ENCODE results near the gene ZNF121. TPM values are rescaled to one million over a fixed set of nuclear protein-coding genes. Genes with fewer than 3 reads are reported as not detected.

Gene ZNF121
- total RNA-seq, 1 experiment from 2014 or later = 63.9 TPM

- POLR2A ChIA-PET = interaction anchor here (0.6 to 3.2 kb wide), 24 partner anchors 10 to 1231 kb away, joined by 3 to 71 read pairs (median 4); partner anchors contain the start of genes FBXL12, RAB11B, UBL5 and ZNF121
These were observed 37.1 kb upstream of the ZNF121 start, which contains the start of gene ZNF561 for GRCh38 chr19:9621156-9622037. Gene ZNF561 (minus strand): TSS chr19:9621232. CDS start chr19:9619456, 1,776 bp downstream.

GRCh38 chr19:9620842-9621155 is 36.5 kb upstream of the ZNF121 start:
- no peak for DNase-seq (ENCODE audit: unreplicated experiment)
- H3K4me1 Mint-ChIP-seq (ENCODE audit: insufficient read depth, unreplicated experiment) = peaks cover 16% of the 10 kb centered on the region
- no peak for TF ChIP-seq CTCF (IDR thresholded peaks at IDR 0.05; ENCODE audit: unreplicated experiment)
- no peaks in the 10 kb centered on the region for H3K27me3 Mint-ChIP-seq (ENCODE audit: insufficient read depth, unreplicated experiment)
- no peaks in the 10 kb centered on the region for H3K9me3 Mint-ChIP-seq (ENCODE audit: unreplicated experiment)
- ChIA-PET CTCF (interaction anchor here (1.5 to 3.2 kb wide), 2 partner anchors 32 to 36 kb away, joined by 5 to 25 read pairs; partner anchors contain the start of gene ZNF121), POLR2A (interaction anchor here (0.9 to 3.2 kb wide), 5 partner anchors 36 to 207 kb away, joined by 3 to 71 read pairs (median 10); partner anchors contain the start of genes FBXL12, UBL5, ZNF121 and ZNF266)
- no TSS peak for BruUV-seq (replicated peaks)
- H3K36me3 Mint-ChIP-seq (ENCODE audit: insufficient read depth, unreplicated experiment) = peaks cover 45% of the 10 kb centered on the region
- H3K4me3 Mint-ChIP-seq (ENCODE audit: unreplicated experiment) = peak overlapping the region; percentile 91
- H3K27ac Mint-ChIP-seq (ENCODE audit: low read depth, unreplicated experiment) = peak overlapping the region; percentile 99
- intact Hi-C loops (cut with micrococcal nuclease) = loop anchor here (1.0 kb wide), 1 partner anchor 34 kb away; no protein-coding TSS in a partner anchor

More at GRCh38 chr19:9621156-9622037, 37.1 kb upstream of the ZNF121 start, which contains the start of gene ZNF561:
- peaks cover 20% of the 10 kb centered on the region for H3K4me1 Mint-ChIP-seq (ENCODE audit: insufficient read depth, unreplicated experiment)
- intact Hi-C loops (cut with micrococcal nuclease) = loop anchor here (1.0 kb wide), 1 partner anchor 35 kb away; no protein-coding TSS in a partner anchor
- H3K27ac Mint-ChIP-seq (ENCODE audit: low read depth, unreplicated experiment) = peak within 1 kb of the TSS; percentile 99
- TF ChIP-seq CTCF (IDR thresholded peaks at IDR 0.05; ENCODE audit: unreplicated experiment) = no peak
- H3K4me3 Mint-ChIP-seq (ENCODE audit: unreplicated experiment) = peak within 1 kb of the TSS; percentile 91
- BruUV-seq (replicated peaks) = TSS peak; percentile 89
- CTCF ChIA-PET = interaction anchor here (0.6 to 3.2 kb wide), 5 partner anchors 36 to 379 kb away, joined by 3 to 25 read pairs (median 3); partner anchors contain the start of genes UBL5 and ZNF121
- peak; percentile 75 for DNase-seq (ENCODE audit: unreplicated experiment)
- no peaks in the 10 kb centered on the region for H3K27me3 Mint-ChIP-seq (ENCODE audit: insufficient read depth, unreplicated experiment)
- peaks cover 39% of the 10 kb centered on the region for H3K36me3 Mint-ChIP-seq (ENCODE audit: insufficient read depth, unreplicated experiment)
- no peaks in the 10 kb centered on the region for H3K9me3 Mint-ChIP-seq (ENCODE audit: unreplicated experiment)

GRCh38 chr19:9615844-9616243 is 31.5 kb upstream of the ZNF121 start:
- H3K4me3 Mint-ChIP-seq (ENCODE audit: unreplicated experiment) = no peak overlapping the region
- H3K9me3 Mint-ChIP-seq (ENCODE audit: unreplicated experiment) = no peaks in the 10 kb centered on the region
- intact Hi-C loops (cut with micrococcal nuclease) = no loop called here
- H3K27me3 Mint-ChIP-seq (ENCODE audit: insufficient read depth, unreplicated experiment) = no peaks in the 10 kb centered on the region
- H3K4me1 Mint-ChIP-seq (ENCODE audit: insufficient read depth, unreplicated experiment) = no peaks in the 10 kb centered on the region
- peaks cover 89% of the 10 kb centered on the region for H3K36me3 Mint-ChIP-seq (ENCODE audit: insufficient read depth, unreplicated experiment)
- no peak for DNase-seq (ENCODE audit: unreplicated experiment)
- no peak for TF ChIP-seq CTCF (IDR thresholded peaks at IDR 0.05; ENCODE audit: unreplicated experiment)
- ChIA-PET POLR2A (no interaction called here), CTCF (no interaction called here)
- BruUV-seq (replicated peaks) = no TSS peak
- no peak overlapping the region for H3K27ac Mint-ChIP-seq (ENCODE audit: low read depth, unreplicated experiment)

GRCh38 chr19:9610484-9611113 is 26.3 kb upstream of the ZNF121 start:
- BruUV-seq (replicated peaks) = no TSS peak
- Mint-ChIP-seq H3K27ac (ENCODE audit: low read depth, unreplicated experiment) (no peak overlapping the region), H3K9me3 (ENCODE audit: unreplicated experiment) (peaks cover 12% of the 10 kb centered on the region), H3K4me1 (ENCODE audit: insufficient read depth, unreplicated experiment) (no peaks in the 10 kb centered on the region), H3K27me3 (ENCODE audit: insufficient read depth, unreplicated experiment) (no peaks in the 10 kb centered on the region), H3K36me3 (ENCODE audit: insufficient read depth, unreplicated experiment) (peaks cover 76% of the 10 kb centered on the region), H3K4me3 (ENCODE audit: unreplicated experiment) (no peak overlapping the region)
- ChIA-PET CTCF (interaction anchor here (0.6 kb wide), 1 partner anchor 187 kb away, joined by 3 read pairs; no protein-coding TSS in a partner anchor), POLR2A (interaction anchor here (3.1 kb wide), 1 partner anchor 12 kb away, joined by 12 read pairs; the partner anchor contains the start of gene ZNF561)
- intact Hi-C loops (cut with micrococcal nuclease) = no loop called here
- no peak for TF ChIP-seq CTCF (IDR thresholded peaks at IDR 0.05; ENCODE audit: unreplicated experiment)
- no peak for DNase-seq (ENCODE audit: unreplicated experiment)
